Fibroblast of mammary gland (primary cell): ENCODE data around the gene FAM177B.
A peak's percentile ranks its signal among the peaks of the same experiment; 100 is the strongest.

Experiments used
- DNase-seq: peaks from one replicate; pipeline ENCODE4 v3.0.0-alpha.2; 2010; ENCODE audit warnings: low read depth
- H3K4me3 ChIP-seq: 2 replicates; pipeline ENCODE4 v1.5.1; 2011; ENCODE audit warnings: low read depth, mild to moderate bottlenecking, low read length, moderate library complexity; ENCODE audit not compliant: control insufficient read depth
- TF ChIP-seq, protein P1 (sequence below): conservative IDR thresholded peaks from 2 replicates; pipeline ENCODE4 v1.5.1; 2011; ENCODE audit warnings: low read depth, low read length, inconsistent platforms; ENCODE audit not compliant: control insufficient read depth, insufficient read depth

The FAM177B gene

DNA sequence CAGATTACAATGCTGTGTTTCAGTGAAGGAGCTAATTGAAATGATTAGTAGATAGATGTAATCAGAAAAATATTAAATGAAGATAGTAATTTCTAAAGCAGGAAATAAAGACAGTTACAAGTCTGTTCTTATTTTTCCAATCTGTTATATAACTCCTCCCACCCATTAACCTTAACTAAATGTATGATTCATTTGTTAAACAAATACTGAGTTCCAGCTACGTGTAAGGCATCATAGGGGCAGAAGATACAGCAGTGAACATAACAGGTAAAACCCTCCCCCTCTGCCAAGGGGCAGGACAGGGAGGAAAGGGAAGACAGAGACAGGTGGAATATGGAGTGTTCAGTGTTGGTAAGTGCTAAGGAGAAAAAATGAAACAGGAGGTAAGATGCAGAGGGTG lies at the start of gene FAM177B:
FAM177B (plus strand) TSS at position 231 of the 400 bp plus-strand sequence. CDS start 9,344 bp downstream, outside the sequence.
- no peak within 1 kb of the TSS for H3K4me3 ChIP-seq
- TF ChIP-seq, protein P1, sequence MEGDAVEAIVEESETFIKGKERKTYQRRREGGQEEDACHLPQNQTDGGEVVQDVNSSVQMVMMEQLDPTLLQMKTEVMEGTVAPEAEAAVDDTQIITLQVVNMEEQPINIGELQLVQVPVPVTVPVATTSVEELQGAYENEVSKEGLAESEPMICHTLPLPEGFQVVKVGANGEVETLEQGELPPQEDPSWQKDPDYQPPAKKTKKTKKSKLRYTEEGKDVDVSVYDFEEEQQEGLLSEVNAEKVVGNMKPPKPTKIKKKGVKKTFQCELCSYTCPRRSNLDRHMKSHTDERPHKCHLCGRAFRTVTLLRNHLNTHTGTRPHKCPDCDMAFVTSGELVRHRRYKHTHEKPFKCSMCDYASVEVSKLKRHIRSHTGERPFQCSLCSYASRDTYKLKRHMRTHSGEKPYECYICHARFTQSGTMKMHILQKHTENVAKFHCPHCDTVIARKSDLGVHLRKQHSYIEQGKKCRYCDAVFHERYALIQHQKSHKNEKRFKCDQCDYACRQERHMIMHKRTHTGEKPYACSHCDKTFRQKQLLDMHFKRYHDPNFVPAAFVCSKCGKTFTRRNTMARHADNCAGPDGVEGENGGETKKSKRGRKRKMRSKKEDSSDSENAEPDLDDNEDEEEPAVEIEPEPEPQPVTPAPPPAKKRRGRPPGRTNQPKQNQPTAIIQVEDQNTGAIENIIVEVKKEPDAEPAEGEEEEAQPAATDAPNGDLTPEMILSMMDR: no peak
- peak; percentile 6 for DNase-seq

GRCh38 chr1:222691016-222691415 lies 46.0 kb upstream of the FAM177B start:
- DNase-seq: no peak
- H3K4me3 ChIP-seq: no peak overlapping the region
- TF ChIP-seq, protein P1: no peak

GRCh38 chr1:222694927-222695326 lies 42.1 kb upstream of the FAM177B start:
- TF ChIP-seq, protein P1: no peak
- DNase-seq: no peak
- no peak overlapping the region for H3K4me3 ChIP-seq

DNA sequence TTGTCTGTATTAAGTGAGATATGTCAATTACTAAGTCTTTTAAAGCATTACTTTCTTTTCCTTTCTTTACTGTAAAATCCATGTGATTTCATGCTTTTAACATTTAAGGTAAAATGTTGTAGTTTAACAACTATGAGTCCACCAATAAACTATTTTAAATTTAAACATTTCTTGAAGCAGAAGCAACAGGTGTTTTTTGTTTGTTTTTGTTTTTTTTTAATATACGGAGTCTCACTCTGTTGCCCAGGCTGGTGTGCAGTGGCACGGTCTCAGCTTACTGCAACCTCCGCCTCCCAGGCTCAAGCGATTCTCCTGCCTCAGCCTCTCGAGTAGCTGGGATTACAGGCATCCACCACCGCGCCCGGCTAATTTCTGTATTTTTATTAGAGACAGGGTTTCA lies 40.3 kb upstream of the FAM177B start:
- no peak for DNase-seq
- H3K4me3 ChIP-seq: no peak overlapping the region
- TF ChIP-seq, protein P1: no peak

GRCh38 chr1:222697203-222697602 lies 39.8 kb upstream of the FAM177B start:
- TF ChIP-seq, protein P1: no peak
- H3K4me3 ChIP-seq: no peak overlapping the region
- peak; percentile 18 for DNase-seq

DNA sequence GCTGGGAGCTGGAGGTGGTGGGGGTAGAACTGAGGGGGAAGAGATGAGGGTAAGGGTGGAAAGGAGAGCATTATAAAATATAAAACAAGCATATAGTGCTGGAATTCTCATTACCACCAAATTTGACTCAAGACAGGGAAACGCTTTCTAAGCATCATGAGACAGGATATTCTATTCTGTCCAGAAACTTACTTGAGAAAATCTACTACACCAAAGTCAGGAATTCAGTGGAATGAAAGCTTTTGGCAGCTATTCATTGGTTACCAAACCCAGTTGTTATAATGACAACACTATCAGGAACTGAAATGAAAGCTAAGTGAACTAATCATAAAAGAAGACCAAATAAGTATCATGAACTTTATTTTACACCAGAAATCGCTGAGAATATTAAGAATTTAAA lies 39.2 kb upstream of the FAM177B start:
- peak; percentile 48 for DNase-seq
- no peak overlapping the region for H3K4me3 ChIP-seq
- TF ChIP-seq, protein P1: no peak

DNA sequence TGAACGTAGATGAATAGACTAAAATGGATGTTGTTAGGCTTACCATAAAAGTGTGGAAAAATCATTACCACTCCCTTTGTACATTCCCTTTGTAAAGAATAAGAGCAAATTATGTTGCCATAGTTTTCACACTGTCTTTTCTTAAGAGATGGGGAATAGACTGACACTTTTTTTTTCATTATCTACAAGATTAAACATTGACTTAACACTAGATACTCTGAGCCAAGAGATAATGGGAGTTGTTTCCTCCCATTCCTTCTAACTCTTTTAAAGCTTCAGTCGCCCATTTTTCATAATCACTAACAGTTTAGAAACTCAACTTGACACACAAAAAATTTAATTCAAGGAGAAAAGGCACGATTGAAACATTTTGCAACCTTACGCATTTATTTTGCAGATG lies 34.8 kb upstream of the FAM177B start:
- TF ChIP-seq, protein P1: no peak
- H3K4me3 ChIP-seq: no peak overlapping the region
- DNase-seq: no peak
